ENCODE measurements around the gene TMEM98. TPM values are rescaled to one million over a fixed set of nuclear protein-coding genes. Genes with fewer than 3 reads are reported as not detected.

Gene TMEM98
- total RNA-seq, 2 experiments from 2014 or later, result not detected

DNA sequence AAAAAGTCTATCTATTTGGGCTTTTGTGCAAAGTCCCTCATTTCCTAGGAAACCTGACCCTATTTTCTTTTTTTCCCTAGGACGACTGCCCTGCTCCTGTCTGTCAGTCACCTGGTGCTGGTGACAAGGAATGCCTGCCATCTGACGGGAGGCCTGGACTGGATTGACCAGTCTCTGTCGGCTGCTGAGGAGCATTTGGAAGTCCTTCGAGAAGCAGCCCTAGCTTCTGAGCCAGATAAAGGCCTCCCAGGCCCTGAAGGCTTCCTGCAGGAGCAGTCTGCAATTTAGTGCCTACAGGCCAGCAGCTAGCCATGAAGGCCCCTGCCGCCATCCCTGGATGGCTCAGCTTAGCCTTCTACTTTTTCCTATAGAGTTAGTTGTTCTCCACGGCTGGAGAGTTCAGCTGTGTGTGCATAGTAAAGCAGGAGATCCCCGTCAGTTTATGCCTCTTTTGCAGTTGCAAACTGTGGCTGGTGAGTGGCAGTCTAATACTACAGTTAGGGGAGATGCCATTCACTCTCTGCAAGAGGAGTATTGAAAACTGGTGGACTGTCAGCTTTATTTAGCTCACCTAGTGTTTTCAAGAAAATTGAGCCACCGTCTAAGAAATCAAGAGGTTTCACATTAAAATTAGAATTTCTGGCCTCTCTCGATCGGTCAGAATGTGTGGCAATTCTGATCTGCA lies 12.9 kb downstream of the TMEM98 start:
- ChIA-PET CTCF (ENCODE audit: unreplicated experiment) (no interaction called here), POLR2A (no interaction called here)
- no peaks in the 10 kb centered on the region for H3K9me2 ChIP-seq (ENCODE audit: insufficient read depth, low read length)
- no peaks in the 10 kb centered on the region for H3K36me3 ChIP-seq (ENCODE audit: insufficient read depth, low read length)
- BruUV-seq (replicated peaks), result no TSS peak
- H3K4me1 ChIP-seq (ENCODE audit: insufficient read depth, low read length, poor library complexity, severe bottlenecking), result no peaks in the 10 kb centered on the region
- no peak overlapping the region for H3K4me2 ChIP-seq (ENCODE audit: low read length)
- no peaks in the 10 kb centered on the region for H3K79me2 ChIP-seq (ENCODE audit: insufficient read depth, low read depth, low read length)
- no peak overlapping the region for H3K27ac ChIP-seq (ENCODE audit: low read depth, low read length, poor library complexity, severe bottlenecking)
- no peaks in the 10 kb centered on the region for H3K9me3 ChIP-seq (ENCODE audit: low read length)
- no peak for DNase-seq (ENCODE audit: low spot score)
- H4K20me1 ChIP-seq (ENCODE audit: insufficient read depth, low read length), result no peaks in the 10 kb centered on the region
- no peak overlapping the region for H2AFZ ChIP-seq (ENCODE audit: low read length)
- TF ChIP-seq, protein P1, sequence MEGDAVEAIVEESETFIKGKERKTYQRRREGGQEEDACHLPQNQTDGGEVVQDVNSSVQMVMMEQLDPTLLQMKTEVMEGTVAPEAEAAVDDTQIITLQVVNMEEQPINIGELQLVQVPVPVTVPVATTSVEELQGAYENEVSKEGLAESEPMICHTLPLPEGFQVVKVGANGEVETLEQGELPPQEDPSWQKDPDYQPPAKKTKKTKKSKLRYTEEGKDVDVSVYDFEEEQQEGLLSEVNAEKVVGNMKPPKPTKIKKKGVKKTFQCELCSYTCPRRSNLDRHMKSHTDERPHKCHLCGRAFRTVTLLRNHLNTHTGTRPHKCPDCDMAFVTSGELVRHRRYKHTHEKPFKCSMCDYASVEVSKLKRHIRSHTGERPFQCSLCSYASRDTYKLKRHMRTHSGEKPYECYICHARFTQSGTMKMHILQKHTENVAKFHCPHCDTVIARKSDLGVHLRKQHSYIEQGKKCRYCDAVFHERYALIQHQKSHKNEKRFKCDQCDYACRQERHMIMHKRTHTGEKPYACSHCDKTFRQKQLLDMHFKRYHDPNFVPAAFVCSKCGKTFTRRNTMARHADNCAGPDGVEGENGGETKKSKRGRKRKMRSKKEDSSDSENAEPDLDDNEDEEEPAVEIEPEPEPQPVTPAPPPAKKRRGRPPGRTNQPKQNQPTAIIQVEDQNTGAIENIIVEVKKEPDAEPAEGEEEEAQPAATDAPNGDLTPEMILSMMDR (conservative IDR thresholded peaks at IDR 0.05; ENCODE audit: low read length), result no peak
- no peak for TF ChIP-seq EZH2phosphoT487 (IDR thresholded peaks at IDR 0.05; ENCODE audit: borderline replicate concordance, low read depth, low read length)
- no peak overlapping the region for H3K4me3 ChIP-seq (ENCODE audit: low read depth, low read length, poor library complexity, severe bottlenecking)
- intact Hi-C loops (cut with micrococcal nuclease; ENCODE audit: unreplicated experiment), result no loop called here

DNA sequence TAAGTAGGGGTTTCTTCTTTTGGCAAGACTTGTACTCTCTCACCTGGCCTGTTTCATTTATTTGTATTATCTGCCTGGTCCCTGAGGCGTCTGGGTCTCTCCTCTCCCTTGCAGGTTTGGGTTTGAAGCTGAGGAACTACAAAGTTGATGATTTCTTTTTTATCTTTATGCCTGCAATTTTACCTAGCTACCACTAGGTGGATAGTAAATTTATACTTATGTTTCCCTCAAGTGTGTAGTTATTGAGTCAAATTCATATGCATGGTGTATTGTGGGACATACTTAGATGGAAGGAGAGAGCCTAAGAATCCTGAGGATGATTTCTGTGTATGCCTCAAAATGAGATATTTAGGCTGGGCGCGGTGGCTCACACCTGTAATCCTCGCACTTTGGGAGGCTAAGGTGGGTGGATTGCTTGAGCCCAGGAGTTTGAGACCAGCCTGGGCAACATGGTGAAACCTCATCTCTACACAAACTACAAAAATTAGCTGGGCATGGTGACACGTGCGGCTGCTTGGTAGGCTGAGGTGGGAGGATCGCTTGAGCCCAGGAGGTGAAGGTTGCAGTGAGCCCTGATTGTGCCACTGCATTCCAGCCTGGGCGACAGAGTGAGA lies 13.6 kb downstream of the TMEM98 start:
- Histone ChIP-seq H3K9me3 (ENCODE audit: low read length) (no peaks in the 10 kb centered on the region), H3K36me3 (ENCODE audit: insufficient read depth, low read length) (no peaks in the 10 kb centered on the region), H3K9me2 (ENCODE audit: insufficient read depth, low read length) (no peaks in the 10 kb centered on the region), H3K4me1 (ENCODE audit: insufficient read depth, low read length, poor library complexity, severe bottlenecking) (no peaks in the 10 kb centered on the region), H3K79me2 (ENCODE audit: insufficient read depth, low read depth, low read length) (no peaks in the 10 kb centered on the region), H2AFZ (ENCODE audit: low read length) (no peak overlapping the region), H3K27ac (ENCODE audit: low read depth, low read length, poor library complexity, severe bottlenecking) (no peak overlapping the region), H3K4me2 (ENCODE audit: low read length) (no peak overlapping the region), H4K20me1 (ENCODE audit: insufficient read depth, low read length) (no peaks in the 10 kb centered on the region), H3K4me3 (ENCODE audit: low read depth, low read length, poor library complexity, severe bottlenecking) (no peak overlapping the region)
- TF ChIP-seq EZH2phosphoT487 (IDR thresholded peaks at IDR 0.05; ENCODE audit: borderline replicate concordance, low read depth, low read length), result no peak
- TF ChIP-seq, protein P1 (conservative IDR thresholded peaks at IDR 0.05; ENCODE audit: low read length), result peak; percentile 67
- intact Hi-C loops (cut with micrococcal nuclease; ENCODE audit: unreplicated experiment), result no loop called here
- ChIA-PET CTCF (ENCODE audit: unreplicated experiment) (no interaction called here), POLR2A (interaction anchor here (0.6 kb wide), 1 partner anchor 890 kb away, joined by 5 read pairs; no protein-coding TSS in a partner anchor)
- no TSS peak for BruUV-seq (replicated peaks)
- DNase-seq (ENCODE audit: low spot score), result no peak

DNA sequence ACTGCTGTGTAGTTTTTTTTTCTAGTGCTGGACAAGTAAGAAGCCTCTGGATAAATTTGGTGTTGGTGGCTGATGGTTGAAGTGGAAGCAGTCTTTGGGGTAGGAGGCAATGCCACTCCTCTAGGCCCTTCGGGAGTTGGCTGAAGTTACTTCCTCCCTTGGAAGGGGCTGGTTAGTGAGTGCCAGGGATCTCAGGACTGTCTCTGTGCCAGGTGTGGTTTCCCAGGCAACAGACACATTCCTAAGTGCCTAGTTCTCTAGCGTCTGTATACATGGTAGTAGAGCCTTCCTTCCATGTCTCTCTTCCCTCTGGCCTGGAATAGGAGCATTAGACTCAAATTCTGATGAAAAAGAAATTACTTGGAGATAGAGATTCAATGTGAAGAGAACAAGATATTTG lies 15.3 kb downstream of the TMEM98 start:
- TF ChIP-seq EZH2phosphoT487 (IDR thresholded peaks at IDR 0.05; ENCODE audit: borderline replicate concordance, low read depth, low read length), result no peak
- TF ChIP-seq, protein P1 (conservative IDR thresholded peaks at IDR 0.05; ENCODE audit: low read length), result no peak
- no peaks in the 10 kb centered on the region for H3K9me3 ChIP-seq (ENCODE audit: low read length)
- CTCF ChIA-PET (ENCODE audit: unreplicated experiment), result no interaction called here
- POLR2A ChIA-PET, result no interaction called here
- no peak overlapping the region for H3K27ac ChIP-seq (ENCODE audit: low read depth, low read length, poor library complexity, severe bottlenecking)
- H3K4me1 ChIP-seq (ENCODE audit: insufficient read depth, low read length, poor library complexity, severe bottlenecking), result no peaks in the 10 kb centered on the region
- no peak overlapping the region for H3K4me2 ChIP-seq (ENCODE audit: low read length)
- no peaks in the 10 kb centered on the region for H4K20me1 ChIP-seq (ENCODE audit: insufficient read depth, low read length)
- H3K9me2 ChIP-seq (ENCODE audit: insufficient read depth, low read length), result no peaks in the 10 kb centered on the region
- no peak for DNase-seq (ENCODE audit: low spot score)
- no peaks in the 10 kb centered on the region for H3K79me2 ChIP-seq (ENCODE audit: insufficient read depth, low read depth, low read length)
- no peaks in the 10 kb centered on the region for H3K36me3 ChIP-seq (ENCODE audit: insufficient read depth, low read length)
- intact Hi-C loops (cut with micrococcal nuclease; ENCODE audit: unreplicated experiment), result no loop called here
- no peak overlapping the region for H3K4me3 ChIP-seq (ENCODE audit: low read depth, low read length, poor library complexity, severe bottlenecking)
- no peak overlapping the region for H2AFZ ChIP-seq (ENCODE audit: low read length)
- BruUV-seq (replicated peaks), result no TSS peak

Measured in OCI-LY7 (cell line).